Stimulated activated naive CD4-positive, alpha-beta T cell (primary cell): ENCODE results near the gene DACH2.
"Not testable (repeated sequence)": the region's sequence is repeated elsewhere in the genome, so short reads cannot be mapped to it uniquely, and the experiment has no call there.

Experiments used
- DNase-seq, 6 experiments: peaks; one replicate each; lab custom pipeline; 2025; lab: John Stamatoyannopoulos, UW

Gene DACH2

GRCh38 chrX:86148024-86148511, at the start of gene DACH2:
DACH2 (plus strand) TSS chrX:86148451.
- peak in 5 of 6 experiments; percentile 8 to 35 (median 20) for DNase-seq

- DNase-seq: no peak
These were observed 45.9 kb upstream of the DACH2 start for GRCh38 chrX:86102341-86102740.

GRCh38 chrX:86103061-86103460, 45.2 kb upstream of the DACH2 start:
- no peak for DNase-seq

GRCh38 chrX:86104526-86104925, 43.7 kb upstream of the DACH2 start:
- DNase-seq: no peak

- no peak for DNase-seq
These were observed 26.3 kb upstream of the DACH2 start for GRCh38 chrX:86121916-86122315.

- DNase-seq: peak in 1 of 6 experiments; percentile 2
These were observed 14.5 kb upstream of the DACH2 start for GRCh38 chrX:86133761-86134160.

- no peak for DNase-seq
These were observed 11.2 kb upstream of the DACH2 start for GRCh38 chrX:86137071-86137470.

- no peak for DNase-seq
These were observed 6.5 kb upstream of the DACH2 start for GRCh38 chrX:86141786-86142185.

GRCh38 chrX:86146102-86146501, 2.1 kb upstream of the DACH2 start:
- no peak for DNase-seq

- DNase-seq: no peak
These were observed 343 bp downstream of the DACH2 start for GRCh38 chrX:86148594-86148993.

GRCh38 chrX:86149119-86149518, 868 bp downstream of the DACH2 start:
- DNase-seq: no peak

- no peak for DNase-seq
These were observed 6.3 kb downstream of the DACH2 start for GRCh38 chrX:86154553-86154952.

- DNase-seq: no peak
These were observed 23.1 kb downstream of the DACH2 start for GRCh38 chrX:86171366-86171765.

GRCh38 chrX:86178906-86179305, 30.7 kb downstream of the DACH2 start:
- no peak for DNase-seq

GRCh38 chrX:86181325-86181724, 33.1 kb downstream of the DACH2 start:
- not testable (repeated sequence) for DNase-seq

- no peak for DNase-seq
These were observed 44.6 kb downstream of the DACH2 start for GRCh38 chrX:86192827-86193226.

- DNase-seq: no peak
These were observed 46.5 kb downstream of the DACH2 start for GRCh38 chrX:86194758-86195157.

GRCh38 chrX:86195343-86195742, 47.1 kb downstream of the DACH2 start:
- no peak for DNase-seq

GRCh38 chrX:86197815-86198214, 49.6 kb downstream of the DACH2 start:
- no peak for DNase-seq

GRCh38 chrX:86210772-86211171, 62.5 kb downstream of the DACH2 start:
- no peak for DNase-seq

GRCh38 chrX:86215260-86215659, 67.0 kb downstream of the DACH2 start:
- no peak for DNase-seq

GRCh38 chrX:86237482-86237881, 89.2 kb downstream of the DACH2 start:
- no peak for DNase-seq

- no peak for DNase-seq
These were observed 93.3 kb downstream of the DACH2 start for GRCh38 chrX:86241547-86241946.

- DNase-seq: no peak
These were observed 115.3 kb downstream of the DACH2 start for GRCh38 chrX:86263526-86263925.

- no peak for DNase-seq
These were observed 147.0 kb downstream of the DACH2 start for GRCh38 chrX:86295293-86295692.
